Astrocyte (in vitro differentiated cells and primary cell): ENCODE data around the gene TSEN54. TPM values are rescaled to one million over a fixed set of nuclear protein-coding genes. Genes with fewer than 3 reads are reported as not detected.

Source experiments
- DNase-seq: peaks from one replicate; pipeline ENCODE4 v3.0.0-alpha.2; 2010; ENCODE audit warnings: low read depth
- FAIRE-seq: peaks from 2 replicates; lab custom pipeline; 2011; peaks lifted over from hg19 to GRCh38; lab: Jason Lieb, UNC
- H2AFZ ChIP-seq: 2 replicates; pipeline ENCODE4 v1.6.0; 2012; ENCODE audit warnings: low read depth, low read length, inconsistent platforms
- H3K27ac ChIP-seq: 2 replicates; pipeline ENCODE4 v1.5.1; 2011; ENCODE audit warnings: low read depth, low read length, inconsistent platforms
- H3K27me3 ChIP-seq: 2 replicates; pipeline ENCODE4 v1.6.0; 2011; ENCODE audit warnings: low read length, inconsistent platforms; ENCODE audit not compliant: insufficient read depth
- H3K36me3 ChIP-seq: 2 replicates; pipeline ENCODE4 v1.5.1; 2011; ENCODE audit warnings: low read length, inconsistent platforms; ENCODE audit not compliant: insufficient read depth
- H3K4me1 ChIP-seq: 2 replicates; pipeline ENCODE4 v1.5.1; 2011; ENCODE audit warnings: low read length, inconsistent platforms; ENCODE audit not compliant: insufficient read depth
- H3K4me2 ChIP-seq: 2 replicates; pipeline ENCODE4 v1.6.0; 2012; ENCODE audit warnings: low read length, inconsistent platforms
- H3K4me3 ChIP-seq: 2 replicates; pipeline ENCODE4 v1.5.1; 2011; ENCODE audit warnings: low read depth, mild to moderate bottlenecking, low read length, inconsistent platforms; ENCODE audit not compliant: insufficient read depth
- H3K79me2 ChIP-seq: 2 replicates; pipeline ENCODE4 v1.6.0; 2012; ENCODE audit warnings: mild to moderate bottlenecking, low read length, inconsistent platforms; ENCODE audit not compliant: insufficient read depth
- H3K9ac ChIP-seq: 2 replicates; pipeline ENCODE4 v1.6.0; 2012; ENCODE audit warnings: mild to moderate bottlenecking, low read length, inconsistent platforms
- H3K9me3 ChIP-seq: 2 replicates; pipeline ENCODE4 v1.5.1; 2012; ENCODE audit warnings: low read depth, mild to moderate bottlenecking, low read length, inconsistent platforms; ENCODE audit not compliant: insufficient read depth
- H4K20me1 ChIP-seq: 2 replicates; pipeline ENCODE4 v1.6.0; 2012; ENCODE audit warnings: low read length, inconsistent platforms; ENCODE audit not compliant: insufficient read depth
- H3K27ac Mint-ChIP-seq: one replicate; pipeline ENCODE4 v1.8.0; 2021; ENCODE audit warnings: mild to moderate bottlenecking, mixed read lengths; ENCODE audit not compliant: unreplicated experiment
- H3K27me3 Mint-ChIP-seq: one replicate; pipeline ENCODE4 v1.8.0; 2021; ENCODE audit warnings: low read depth, mixed read lengths; ENCODE audit not compliant: unreplicated experiment
- H3K36me3 Mint-ChIP-seq: one replicate; pipeline ENCODE4 v1.8.0; 2021; ENCODE audit warnings: low read depth, mixed read lengths; ENCODE audit not compliant: unreplicated experiment
- H3K4me1 Mint-ChIP-seq: one replicate; pipeline ENCODE4 v1.8.0; 2021; ENCODE audit warnings: low read depth, mixed read lengths; ENCODE audit not compliant: unreplicated experiment
- H3K4me3 Mint-ChIP-seq: one replicate; pipeline ENCODE4 v1.8.0; 2021; ENCODE audit warnings: mild to moderate bottlenecking, moderate library complexity, mixed read lengths; ENCODE audit not compliant: unreplicated experiment
- H3K9me3 Mint-ChIP-seq: one replicate; pipeline ENCODE4 v1.8.0; 2021; ENCODE audit warnings: mild to moderate bottlenecking, mixed read lengths; ENCODE audit not compliant: unreplicated experiment
- CTCF ChIP-seq: IDR thresholded peaks from 2 replicates; pipeline ENCODE4 v1.5.1; 2011; ENCODE audit warnings: low read depth, mild to moderate bottlenecking, inconsistent platforms, low read length, moderate library complexity; ENCODE audit not compliant: insufficient read depth
- EZH2 ChIP-seq: IDR thresholded peaks from 2 replicates; pipeline ENCODE4 v1.6.1; 2012; ENCODE audit warnings: mild to moderate bottlenecking, low read length, inconsistent platforms; ENCODE audit not compliant: insufficient read depth
- total RNA-seq: library from RNA; stranded (reverse); gene quantifications from 2 replicates; pipeline ENCODE4 v1.2.1, GENCODE V29; 2021

Gene TSEN54
- total RNA-seq, 1 donor from 2014 or later = 16.5 TPM

- Mint-ChIP-seq H3K36me3 (peaks cover 9% of the 10 kb centered on the region), H3K4me3 (no peak overlapping the region)
Measured at GRCh38 chr17:75506888-75507287, 9.4 kb upstream of the TSEN54 start.

GRCh38 chr17:75507733-75508719 is 8.3 kb upstream of the TSEN54 start:
- no peaks in the 10 kb centered on the region for H3K9me3 ChIP-seq
- H3K27ac Mint-ChIP-seq = peak overlapping the region; percentile 34
- no peak for DNase-seq
- peaks cover 11% of the 10 kb centered on the region for H3K36me3 Mint-ChIP-seq
- H3K9ac ChIP-seq = no peak overlapping the region
- no peaks in the 10 kb centered on the region for H3K36me3 ChIP-seq
- H3K27me3 ChIP-seq = no peaks in the 10 kb centered on the region
- no peak overlapping the region for H3K4me3 ChIP-seq
- H3K4me3 Mint-ChIP-seq = no peak overlapping the region
- TF ChIP-seq EZH2 (no peak), CTCF (no peak)
- no peak overlapping the region for H3K4me2 ChIP-seq
- peaks cover 2% of the 10 kb centered on the region for H3K4me1 Mint-ChIP-seq
- H2AFZ ChIP-seq = no peak overlapping the region
- no peaks in the 10 kb centered on the region for H3K27me3 Mint-ChIP-seq
- H4K20me1 ChIP-seq = peaks cover 53% of the 10 kb centered on the region
- H3K27ac ChIP-seq = no peak overlapping the region
- no peak for FAIRE-seq
- H3K9me3 Mint-ChIP-seq = no peaks in the 10 kb centered on the region
- peaks cover 33% of the 10 kb centered on the region for H3K79me2 ChIP-seq
- H3K4me1 ChIP-seq = peaks cover 5% of the 10 kb centered on the region

More at GRCh38 chr17:75506888-75507287, 9.4 kb upstream of the TSEN54 start:
- Mint-ChIP-seq H3K27me3 (no peaks in the 10 kb centered on the region), H3K4me1 (peaks cover 2% of the 10 kb centered on the region), H3K27ac (no peak overlapping the region), H3K9me3 (no peaks in the 10 kb centered on the region)
- no peak overlapping the region for H3K4me2 ChIP-seq
- H3K79me2 ChIP-seq = peaks cover 27% of the 10 kb centered on the region
- peaks cover 5% of the 10 kb centered on the region for H3K4me1 ChIP-seq
- no peaks in the 10 kb centered on the region for H3K27me3 ChIP-seq
- FAIRE-seq = no peak
- no peak overlapping the region for H3K27ac ChIP-seq
- no peak for DNase-seq
- no peaks in the 10 kb centered on the region for H3K9me3 ChIP-seq
- no peak overlapping the region for H3K9ac ChIP-seq
- H2AFZ ChIP-seq = no peak overlapping the region
- peaks cover 41% of the 10 kb centered on the region for H4K20me1 ChIP-seq
- no peak overlapping the region for H3K4me3 ChIP-seq
- no peak for TF ChIP-seq CTCF
- no peak for TF ChIP-seq EZH2
- no peaks in the 10 kb centered on the region for H3K36me3 ChIP-seq
